Colonic mucosa (tissue), 4 donors: Measurements from ENCODE around the gene TUBB2A. TPM values are rescaled to one million over a fixed set of nuclear protein-coding genes. Genes with fewer than 3 reads are reported as not detected.

ENCODE experiments used
- DNase-seq: peaks from one replicate; pipeline ENCODE4 v3.0.0-alpha.2; 2020
- H3K27ac ChIP-seq: fragments of 200-600 bp; one replicate; pipeline ENCODE4 v1.8.0; 2021
- H3K27me3 ChIP-seq: fragments of 200-600 bp; one replicate; pipeline ENCODE4 v1.8.0; 2021
- H3K36me3 ChIP-seq: fragments of 200-600 bp; one replicate; pipeline ENCODE4 v1.8.0; 2021
- H3K4me1 ChIP-seq: fragments of 200-600 bp; one replicate; pipeline ENCODE4 v1.8.0; 2021; ENCODE audit warnings: mild to moderate bottlenecking
- H3K4me3 ChIP-seq: fragments of 200-600 bp; one replicate; pipeline ENCODE4 v1.8.0; 2021
- H3K9ac ChIP-seq, 2 donors: one replicate each; pipeline ENCODE4 v1.7.0; 2013; ENCODE audit warnings: control low read depth in 2 of 2, low read depth in 2 of 2, low read length in 2 of 2
- H3K9me3 ChIP-seq: fragments of 200-600 bp; one replicate; pipeline ENCODE4 v1.8.0; 2021
- intact Hi-C: fragments of 100-400 bp; cut with DNase I; formaldehyde crosslinking; loops from one replicate; pipeline ENCODE4 v1.14.1; 2022
- total RNA-seq, 2 donors: library from RNA; stranded (reverse); fragmentation: NEBNext Ultra II Directional in 1 of 2; extraction: Animal tissue kit (Norgen Biotek cat#: 25700) in 1 of 2; gene quantifications; one replicate each; pipeline ENCODE4 v1.2.1, GENCODE V29; 2021
- TF ChIP-seq, protein P1 (sequence below): fragments of 200-600 bp; IDR thresholded peaks from one replicate; pipeline ENCODE4 v1.8.0; 2022; ENCODE audit warnings: antibody characterized with exemption, mild to moderate bottlenecking
- donor health status: healthy.
- donor health status: DM: no; HTN: no; CAD: no.
- donor health status: DM: no; HTN: no; CAD: no.

The TUBB2A gene
- total RNA-seq, 2 donors from 2014 or later = 20.4 to 43.2 TPM

DNA sequence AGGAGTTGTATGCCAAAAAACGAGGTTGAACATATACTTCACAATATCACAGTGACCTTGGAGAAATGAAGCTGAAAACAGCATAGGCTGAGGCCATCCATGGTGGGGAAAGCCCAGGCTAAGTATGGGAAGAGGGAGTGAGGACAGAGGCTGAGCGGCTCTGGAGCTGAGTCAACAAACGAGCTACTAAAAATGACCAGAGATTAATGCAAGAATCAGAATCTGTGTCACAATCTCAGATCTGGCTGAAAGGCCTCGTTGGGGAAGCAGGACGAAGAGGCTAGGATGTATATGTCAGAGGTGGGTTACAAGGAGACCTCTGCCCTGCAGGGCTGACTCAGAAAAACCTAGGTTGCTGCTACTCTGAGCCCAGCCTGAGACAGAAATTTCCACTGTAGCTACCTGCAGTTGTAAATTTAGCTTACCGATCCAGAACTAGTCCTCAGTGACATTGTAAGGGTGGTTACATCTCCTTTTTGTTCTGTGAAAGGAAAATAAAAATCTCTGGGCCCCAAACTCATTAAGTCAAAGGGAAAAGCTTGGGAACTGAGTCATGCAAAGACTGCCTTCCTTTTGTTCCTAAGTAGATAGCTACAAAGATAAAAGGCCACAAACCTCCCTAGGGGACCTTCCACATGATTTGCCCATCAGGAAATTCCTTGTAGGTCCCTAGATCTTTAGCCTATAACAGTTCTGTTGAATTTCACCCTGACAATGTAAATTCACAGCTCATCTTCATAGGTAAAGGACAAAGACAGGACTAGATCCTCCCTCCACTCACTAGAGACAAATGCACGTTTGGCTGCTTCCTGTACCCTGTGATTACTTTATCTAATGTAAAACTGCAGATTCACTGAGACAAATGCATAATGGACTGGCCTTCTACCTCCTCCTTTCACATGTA, 8.5 kb upstream of the TUBB2A start:
- Histone ChIP-seq H3K4me3 (no peak overlapping the region), H3K27me3 (no peaks in the 10 kb centered on the region), H3K9me3 (no peaks in the 10 kb centered on the region), H3K27ac (no peak overlapping the region), H3K36me3 (no peaks in the 10 kb centered on the region), H3K4me1 (no peaks in the 10 kb centered on the region), H3K9ac (no peak overlapping the region)
- TF ChIP-seq, protein P1, sequence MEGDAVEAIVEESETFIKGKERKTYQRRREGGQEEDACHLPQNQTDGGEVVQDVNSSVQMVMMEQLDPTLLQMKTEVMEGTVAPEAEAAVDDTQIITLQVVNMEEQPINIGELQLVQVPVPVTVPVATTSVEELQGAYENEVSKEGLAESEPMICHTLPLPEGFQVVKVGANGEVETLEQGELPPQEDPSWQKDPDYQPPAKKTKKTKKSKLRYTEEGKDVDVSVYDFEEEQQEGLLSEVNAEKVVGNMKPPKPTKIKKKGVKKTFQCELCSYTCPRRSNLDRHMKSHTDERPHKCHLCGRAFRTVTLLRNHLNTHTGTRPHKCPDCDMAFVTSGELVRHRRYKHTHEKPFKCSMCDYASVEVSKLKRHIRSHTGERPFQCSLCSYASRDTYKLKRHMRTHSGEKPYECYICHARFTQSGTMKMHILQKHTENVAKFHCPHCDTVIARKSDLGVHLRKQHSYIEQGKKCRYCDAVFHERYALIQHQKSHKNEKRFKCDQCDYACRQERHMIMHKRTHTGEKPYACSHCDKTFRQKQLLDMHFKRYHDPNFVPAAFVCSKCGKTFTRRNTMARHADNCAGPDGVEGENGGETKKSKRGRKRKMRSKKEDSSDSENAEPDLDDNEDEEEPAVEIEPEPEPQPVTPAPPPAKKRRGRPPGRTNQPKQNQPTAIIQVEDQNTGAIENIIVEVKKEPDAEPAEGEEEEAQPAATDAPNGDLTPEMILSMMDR = no peak
- intact Hi-C loops = no loop called here
- no peak for DNase-seq

DNA sequence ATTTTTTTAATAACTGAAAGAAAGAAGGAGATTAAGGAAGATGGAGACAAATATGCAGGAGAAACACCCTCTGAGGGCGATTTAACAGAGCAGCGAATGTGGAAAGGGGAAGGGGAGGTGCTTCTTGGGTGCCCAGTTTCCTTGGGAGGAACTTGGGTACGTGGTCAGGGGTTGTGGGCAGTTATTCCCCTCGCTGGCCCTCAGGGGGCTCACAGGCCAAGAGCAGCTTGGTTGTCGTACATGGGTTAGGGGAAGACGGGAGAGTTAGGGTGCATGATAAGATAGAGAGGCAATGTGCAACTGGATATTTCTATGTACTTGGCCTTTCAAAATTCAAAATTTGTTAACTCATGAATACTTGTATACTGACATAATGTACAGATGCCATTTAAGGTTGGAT, 7.0 kb upstream of the TUBB2A start:
- no peak for DNase-seq
- Histone ChIP-seq H3K4me3 (no peak overlapping the region), H3K36me3 (no peaks in the 10 kb centered on the region), H3K27ac (no peak overlapping the region), H3K9me3 (no peaks in the 10 kb centered on the region), H3K27me3 (no peaks in the 10 kb centered on the region), H3K9ac (no peak overlapping the region), H3K4me1 (no peaks in the 10 kb centered on the region)
- TF ChIP-seq, protein P1 = no peak
- intact Hi-C loops = no loop called here

DNA sequence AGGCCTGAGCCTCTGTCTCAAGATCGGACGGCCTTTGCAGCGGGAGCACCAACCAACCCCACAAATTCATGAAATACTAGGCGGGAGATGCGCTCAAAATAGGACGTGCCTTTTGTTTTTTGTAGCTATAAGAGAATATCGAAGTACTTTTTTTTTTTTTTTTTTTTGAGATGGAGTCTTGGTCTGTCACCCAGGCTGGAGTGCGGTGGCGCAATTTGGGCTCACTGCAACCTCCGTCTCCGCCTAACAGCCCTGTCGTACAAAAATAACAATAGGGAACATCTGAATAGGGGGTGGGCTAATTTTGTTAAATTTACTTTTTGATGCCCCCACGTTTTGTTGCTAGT, 5.9 kb upstream of the TUBB2A start:
- no peaks in the 10 kb centered on the region for H3K36me3 ChIP-seq
- intact Hi-C loops = no loop called here
- peak overlapping the region; percentile 97 for H3K27ac ChIP-seq

DNA sequence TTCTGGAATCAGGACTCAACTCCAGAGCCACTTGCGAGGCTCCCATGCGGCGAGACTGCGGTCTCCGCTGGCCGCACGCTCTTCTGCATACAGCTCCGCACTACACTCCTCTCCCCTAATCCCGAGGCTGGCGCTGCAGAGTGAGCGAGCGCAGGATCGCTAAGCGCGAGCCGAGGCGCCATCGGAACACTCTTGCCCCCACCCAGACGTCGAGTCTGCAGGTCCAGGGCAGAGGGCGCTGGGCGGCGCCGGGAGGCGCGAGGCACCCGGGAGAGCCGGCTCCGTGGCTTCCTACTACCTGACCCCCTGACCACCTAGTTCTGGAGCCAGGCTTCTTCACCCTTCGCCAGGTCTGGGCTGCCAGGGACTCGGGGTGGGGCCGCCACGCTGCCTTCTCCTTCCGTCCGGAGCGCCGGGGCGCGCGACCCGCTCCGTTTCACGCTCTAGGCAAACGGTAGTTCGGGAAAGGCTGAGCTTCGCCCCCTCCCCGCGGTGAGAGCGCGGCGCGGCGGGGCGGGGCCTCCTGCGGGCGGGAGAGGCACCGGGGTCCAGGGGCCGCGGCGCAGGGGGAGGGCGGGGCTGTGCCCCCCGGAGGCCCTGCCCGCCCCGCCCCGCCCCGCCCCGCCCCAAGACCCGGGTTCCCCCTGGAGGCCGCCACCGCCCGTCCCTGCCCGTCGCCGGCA, 5.4 kb upstream of the TUBB2A start:
- Histone ChIP-seq H3K9ac (peak overlapping the region; percentile 46 to 76), H3K4me3 (peak overlapping the region; percentile 62), H3K27me3 (no peaks in the 10 kb centered on the region), H3K4me1 (no peaks in the 10 kb centered on the region), H3K27ac (peak overlapping the region; percentile 97), H3K9me3 (no peaks in the 10 kb centered on the region), H3K36me3 (no peaks in the 10 kb centered on the region)
- TF ChIP-seq, protein P1 = no peak
- intact Hi-C loops = no loop called here
- DNase-seq = peak; percentile 84

More for the DNA sequence above, 5.9 kb upstream of the TUBB2A start:
- no peaks in the 10 kb centered on the region for H3K9me3 ChIP-seq
- no peaks in the 10 kb centered on the region for H3K4me1 ChIP-seq
- DNase-seq = no peak
- TF ChIP-seq, protein P1 = no peak
- no peaks in the 10 kb centered on the region for H3K27me3 ChIP-seq
- no peak overlapping the region for H3K9ac ChIP-seq
- peak overlapping the region; percentile 62 for H3K4me3 ChIP-seq

DNA sequence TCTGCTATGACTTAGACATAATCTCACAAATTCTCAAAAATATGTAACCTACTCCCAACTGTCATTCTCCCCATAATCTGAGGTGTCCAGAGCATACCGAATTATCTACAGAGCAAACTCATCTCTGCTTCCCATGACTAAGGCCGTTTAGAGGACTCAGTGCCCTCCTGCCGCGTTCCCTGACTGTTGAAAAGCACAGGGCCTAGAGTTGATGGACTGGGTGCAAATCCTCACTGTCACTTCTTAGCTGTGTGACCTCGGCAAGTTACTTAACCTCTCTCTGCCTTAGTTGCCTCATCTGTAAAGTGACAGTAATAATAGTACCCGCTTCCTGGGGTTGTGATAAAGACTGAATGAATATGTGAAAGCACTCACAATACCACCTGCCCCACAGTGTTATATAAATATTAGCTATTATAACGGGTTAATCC, 4.7 kb upstream of the TUBB2A start:
- Histone ChIP-seq H3K9ac (no peak overlapping the region), H3K36me3 (no peaks in the 10 kb centered on the region), H3K27me3 (no peaks in the 10 kb centered on the region), H3K9me3 (no peaks in the 10 kb centered on the region), H3K4me3 (peak overlapping the region; percentile 62), H3K4me1 (no peaks in the 10 kb centered on the region), H3K27ac (peak overlapping the region; percentile 97)
- DNase-seq = no peak
- TF ChIP-seq, protein P1 = no peak
- intact Hi-C loops = no loop called here
